SJSA1 (cell line): Measurements from ENCODE around the gene OR3A2. TPM values are rescaled to one million over a fixed set of nuclear protein-coding genes. Genes with fewer than 3 reads are reported as not detected.
"Not testable (repeated sequence)": the region's sequence is repeated elsewhere in the genome, so short reads cannot be mapped to it uniquely, and the experiment has no call there.

ENCODE experiments used
- DNase-seq, 2 experiments: peaks; one replicate each; pipeline ENCODE4 v3.0.0-alpha.2; 2015 to 2020; ENCODE audit warnings: low spot score in 2 of 2, low read depth in 1 of 2
- H3K27ac ChIP-seq: fragments of 250-450 bp; sonication (Bioruptor Pico); 2 replicates; pipeline ENCODE4 v1.5.1; 2020; ENCODE audit warnings: mild to moderate bottlenecking, moderate library complexity
- H3K27me3 ChIP-seq: fragments of 250-450 bp; sonication (Bioruptor Pico); replicated peaks from 2 replicates; pipeline ENCODE4 v1.5.1; 2020; ENCODE audit warnings: mild to moderate bottlenecking, moderate library complexity
- H3K36me3 ChIP-seq: fragments of 250-450 bp; sonication (Bioruptor Pico); 2 replicates; pipeline ENCODE4 v1.5.1; 2020; ENCODE audit warnings: mild to moderate bottlenecking
- H3K4me1 ChIP-seq: fragments of 250-450 bp; sonication (Bioruptor Pico); replicated peaks from 2 replicates; pipeline ENCODE4 v1.6.1; 2021; ENCODE audit warnings: mild to moderate bottlenecking
- H3K4me3 ChIP-seq: fragments of 250-450 bp; sonication (Bioruptor Pico); 2 replicates; pipeline ENCODE4 v1.5.1; 2020; ENCODE audit warnings: mild to moderate bottlenecking
- H3K9me3 ChIP-seq: fragments of 250-450 bp; sonication (Bioruptor Pico); replicated peaks from 2 replicates; pipeline ENCODE4 v1.5.1; 2020; ENCODE audit warnings: mild to moderate bottlenecking
- total RNA-seq: library from RNA; depleted of rRNA; stranded (reverse); fragments of >200 nt; shearing (Covaris generic); gene quantifications from 2 replicates; pipeline ENCODE4 v1.2.3, GENCODE V29; 2014; rRNA removed

The OR3A2 gene
- not detected in 2 replicates for total RNA-seq

DNA sequence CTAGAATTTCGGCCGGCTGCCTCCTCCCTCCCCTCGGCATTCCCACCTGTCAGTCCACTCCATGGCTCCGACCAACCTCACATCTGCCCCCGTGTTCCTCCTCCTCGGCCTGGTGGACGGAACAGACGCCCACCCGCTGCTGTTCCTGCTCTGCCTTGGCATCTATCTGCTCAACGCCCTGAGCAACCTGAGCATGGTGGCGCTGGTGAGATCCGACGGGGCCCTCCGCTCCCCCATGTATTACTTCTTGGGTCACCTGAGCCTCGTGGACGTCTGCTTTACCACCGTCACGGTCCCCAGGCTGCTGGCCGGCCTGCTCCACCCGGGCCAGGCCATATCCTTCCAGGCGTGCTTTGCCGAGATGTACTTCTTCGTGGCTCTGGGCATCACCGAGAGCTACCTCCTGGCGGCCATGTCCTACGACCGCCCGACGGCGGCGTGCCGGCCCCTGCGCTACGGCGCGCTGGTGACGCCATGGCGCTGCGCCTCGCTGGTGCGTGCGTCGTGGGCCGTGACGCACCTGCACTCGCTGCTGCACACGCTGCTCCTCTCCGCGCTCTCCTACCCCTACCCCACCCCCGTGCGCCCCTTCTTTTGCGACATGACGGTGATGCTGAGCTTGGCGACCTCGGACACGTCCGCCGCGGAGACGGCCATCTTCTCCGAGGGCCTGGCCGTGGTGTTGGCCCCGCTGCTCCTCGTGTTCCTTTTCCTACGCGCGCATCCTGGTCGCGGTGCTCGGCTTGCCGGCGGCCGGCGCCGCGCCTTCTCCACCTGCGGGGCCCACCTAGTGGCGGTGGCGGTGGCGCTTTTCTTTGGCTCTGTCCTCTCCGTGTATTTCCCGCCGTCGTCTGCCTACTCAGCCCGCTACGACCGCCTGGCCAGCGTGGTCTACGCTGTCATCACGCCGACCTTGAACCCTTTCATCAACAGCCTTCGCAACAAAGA, at the start of gene OR3A2:
Gene OR3A2, minus strand, starts transcription at position 440 of the 948 bp plus-strand sequence.
- no peaks in the 10 kb centered on the region for H3K9me3 ChIP-seq

DNA sequence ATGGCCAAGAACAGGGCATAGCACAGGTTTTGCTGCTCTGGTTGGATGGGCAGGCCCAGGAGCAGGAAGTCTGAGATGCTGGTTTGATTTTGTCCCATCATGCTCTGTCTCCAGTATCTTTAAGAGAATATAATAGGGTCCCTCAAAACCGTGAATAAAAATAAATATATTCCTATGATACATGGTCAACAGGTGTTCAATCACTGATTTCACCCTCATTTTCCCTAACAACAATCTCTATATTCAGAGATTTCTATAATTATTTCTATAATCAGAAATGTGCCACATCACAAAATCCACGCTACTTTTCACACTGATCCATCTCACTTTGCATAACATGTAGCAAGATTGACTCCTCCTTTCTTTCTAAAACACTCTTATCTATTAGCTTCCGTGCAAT, 47.6 kb upstream of the OR3A2 start, which contains the start of gene OR1E2:
Gene OR1E2, minus strand, starts transcription at position 101 of the 400 bp plus-strand sequence. Its CDS starts 0 bp downstream, at position 101.
- Histone ChIP-seq H3K9me3 (no peaks in the 10 kb centered on the region), H3K36me3 (no peaks in the 10 kb centered on the region), H3K27ac (no peak within 1 kb of the TSS), H3K4me3 (no peak within 1 kb of the TSS), H3K4me1 (no peaks in the 10 kb centered on the region), H3K27me3 (0 out of 2 replicates have a peak, but pooled peaks cover 3% of the 10 kb centered on the region)
- no peak for DNase-seq

More for the DNA sequence above, at the start of gene OR3A2:
- Histone ChIP-seq H3K4me3 (no peak within 1 kb of the TSS), H3K27ac (no peak within 1 kb of the TSS), H3K4me1 (no peaks in the 10 kb centered on the region), H3K27me3 (no peaks in the 10 kb centered on the region), H3K36me3 (no peaks in the 10 kb centered on the region)
- no peak for DNase-seq

DNA sequence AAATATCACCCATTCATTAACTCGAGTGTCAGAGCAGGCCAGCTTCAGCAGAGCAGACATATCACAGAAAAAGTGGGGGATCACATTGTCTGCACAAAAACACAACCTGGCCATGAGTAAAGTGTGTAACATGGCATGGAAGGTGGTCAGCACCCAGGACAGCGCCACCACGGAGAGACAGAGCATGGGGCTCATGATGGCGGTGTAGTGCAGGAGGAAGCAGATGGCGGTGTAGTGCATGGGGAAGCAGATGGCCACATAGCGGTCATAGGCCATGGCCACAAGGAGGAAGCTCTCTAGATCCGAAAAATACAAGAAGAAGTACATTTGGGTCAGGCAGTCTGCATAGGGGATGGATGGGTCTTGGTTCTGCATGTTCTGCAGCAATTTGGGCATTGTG, 47.1 kb upstream of the OR3A2 start:
- H3K4me3 ChIP-seq, H3K4me1 ChIP-seq, H3K27ac ChIP-seq: not testable (repeated sequence)

DNA sequence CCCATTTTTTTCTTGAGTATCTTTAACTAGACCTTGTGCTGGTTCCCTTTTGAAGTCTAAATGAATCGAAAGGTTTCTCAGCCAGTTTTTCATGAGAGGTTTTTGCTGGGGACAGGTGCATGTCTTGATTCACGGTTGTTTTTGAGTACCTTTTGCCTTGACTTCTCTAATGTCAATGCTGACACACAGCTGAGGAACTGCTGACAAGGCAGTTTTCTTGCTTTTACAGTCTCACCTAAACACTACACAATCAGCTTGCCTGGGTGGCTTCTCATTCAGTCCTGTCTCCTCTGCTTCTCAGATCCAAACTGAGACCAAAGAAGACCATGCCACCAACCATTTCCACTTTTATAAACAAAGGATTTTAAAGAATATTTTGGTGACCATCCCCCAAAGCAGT, 32.1 kb upstream of the OR3A2 start:
- no peak for DNase-seq
- Histone ChIP-seq H3K4me3 (no peak overlapping the region), H3K36me3 (no peaks in the 10 kb centered on the region), H3K27me3 (no peaks in the 10 kb centered on the region), H3K27ac (no peak overlapping the region), H3K4me1 (no peaks in the 10 kb centered on the region), H3K9me3 (0 out of 2 replicates have a peak, but pooled peaks cover 4% of the 10 kb centered on the region)

More for the DNA sequence above, 47.1 kb upstream of the OR3A2 start:
- not testable (repeated sequence) for H3K9me3 ChIP-seq, H3K36me3 ChIP-seq, DNase-seq, H3K27me3 ChIP-seq

DNA sequence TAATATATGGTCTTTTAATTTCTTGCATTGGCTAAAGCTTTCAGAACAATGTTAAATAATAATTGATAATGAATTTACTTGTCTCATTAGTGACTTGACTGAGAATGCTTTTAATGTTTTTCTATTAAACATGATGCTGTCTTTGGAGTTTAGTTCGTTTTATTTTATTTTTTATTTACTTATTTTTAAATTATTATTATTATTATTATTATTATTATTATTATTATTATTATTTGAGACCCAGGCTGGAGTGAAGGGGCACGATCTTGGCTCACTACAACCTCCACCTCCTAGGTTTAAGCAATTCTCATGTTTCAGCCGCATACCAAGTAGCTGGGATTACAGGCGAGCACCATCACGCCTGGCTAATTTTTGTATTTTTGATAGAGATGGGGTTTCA, 29.5 kb upstream of the OR3A2 start:
- Histone ChIP-seq H3K4me1 (no peaks in the 10 kb centered on the region), H3K27ac (no peak overlapping the region), H3K27me3 (no peaks in the 10 kb centered on the region), H3K9me3 (0 out of 2 replicates have a peak, but pooled peaks cover 4% of the 10 kb centered on the region), H3K36me3 (no peaks in the 10 kb centered on the region), H3K4me3 (no peak overlapping the region)
- no peak for DNase-seq

DNA sequence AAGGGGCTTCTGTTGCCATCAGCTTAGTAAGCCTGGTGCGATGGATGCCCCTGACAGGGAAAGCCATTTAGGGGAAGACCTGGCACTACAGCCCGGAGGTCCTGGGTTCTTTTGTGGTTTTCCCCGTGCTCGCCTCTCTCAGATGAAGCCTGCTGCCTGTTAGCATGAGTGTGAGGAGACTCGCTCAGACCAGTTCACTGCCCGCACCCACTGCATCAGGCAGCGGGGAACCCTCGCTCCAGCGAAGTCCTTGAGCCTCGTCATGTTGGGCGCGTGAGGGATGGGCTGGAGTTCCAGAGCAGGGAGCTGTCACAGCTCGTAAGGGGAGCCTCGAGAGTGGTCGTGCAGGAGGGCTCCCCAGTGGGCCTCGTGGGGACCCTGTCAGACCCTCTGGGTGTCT, 26.1 kb upstream of the OR3A2 start:
- not testable (repeated sequence) for H3K36me3 ChIP-seq

DNA sequence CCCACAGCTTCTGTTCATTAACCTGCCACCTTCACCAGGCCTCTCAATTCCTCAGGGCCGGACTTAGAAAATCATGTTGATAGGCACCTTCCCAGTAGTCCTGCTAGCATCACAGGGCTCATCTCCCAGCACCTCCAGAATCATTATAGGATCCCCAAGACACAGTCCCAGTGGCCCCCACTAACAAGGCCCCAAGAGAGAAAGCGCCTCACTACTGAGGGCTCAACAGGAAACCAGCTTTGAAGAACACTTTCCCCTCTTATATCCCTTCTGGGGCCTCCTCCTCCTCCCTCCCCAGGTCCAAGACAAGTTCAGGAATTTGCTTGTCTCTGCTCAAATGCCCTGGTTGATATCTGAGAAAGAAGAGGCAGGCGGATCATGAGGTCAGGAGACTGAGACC, 25.0 kb upstream of the OR3A2 start, which contains the start of gene OR3A3:
Gene OR3A3, plus strand, starts transcription at position 301 of the 400 bp plus-strand sequence.
- Histone ChIP-seq H3K4me3 (no peak within 1 kb of the TSS), H3K4me1 (no peaks in the 10 kb centered on the region), H3K9me3 (peaks cover 6% of the 10 kb centered on the region), H3K27ac (no peak within 1 kb of the TSS), H3K36me3 (no peaks in the 10 kb centered on the region), H3K27me3 (no peaks in the 10 kb centered on the region)
- no peak for DNase-seq

More for the DNA sequence above, 26.1 kb upstream of the OR3A2 start:
- DNase-seq, H3K27me3 ChIP-seq, H3K27ac ChIP-seq, H3K9me3 ChIP-seq, H3K4me3 ChIP-seq, H3K4me1 ChIP-seq: not testable (repeated sequence)

DNA sequence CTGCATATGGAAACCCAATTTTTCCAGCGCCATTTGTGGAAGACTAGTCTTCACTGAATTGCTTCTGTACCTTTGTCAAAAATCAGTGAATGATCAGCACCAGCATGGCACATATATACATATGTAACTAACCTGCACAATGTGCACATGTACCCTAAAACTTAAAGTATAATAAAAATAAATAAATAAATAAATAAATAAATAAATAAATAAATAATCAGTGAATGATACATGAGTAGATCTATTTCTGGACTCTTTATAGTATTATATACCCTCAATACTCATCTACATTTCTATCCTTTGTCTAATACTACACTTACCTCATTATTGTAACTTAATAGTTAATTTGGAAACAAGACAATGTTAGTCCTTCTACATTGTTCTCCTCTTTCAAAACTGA, 17.7 kb upstream of the OR3A2 start:
- H3K4me1 ChIP-seq, H3K27ac ChIP-seq, H3K27me3 ChIP-seq, DNase-seq, H3K36me3 ChIP-seq, H3K4me3 ChIP-seq, H3K9me3 ChIP-seq: not testable (repeated sequence)

DNA sequence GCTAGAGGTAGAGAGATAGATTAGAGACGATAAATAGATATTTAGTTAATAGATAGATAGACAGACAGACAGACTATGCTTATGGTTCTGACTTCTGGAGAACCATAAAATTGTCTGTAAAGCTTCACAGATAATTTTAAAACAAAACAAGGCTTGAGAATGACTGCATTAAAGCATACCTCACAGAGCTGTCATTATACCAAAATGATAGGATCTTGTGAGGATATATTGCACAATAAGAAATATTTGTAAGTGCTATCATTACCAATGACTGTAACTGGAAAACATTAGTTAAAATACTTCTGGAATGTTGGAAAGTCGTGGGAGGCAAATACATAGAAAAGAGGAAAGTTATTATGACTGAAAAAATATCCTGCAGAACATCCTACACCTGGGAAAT, 15.7 kb upstream of the OR3A2 start:
- H3K4me1 ChIP-seq, result no peaks in the 10 kb centered on the region
- DNase-seq, result no peak
- H3K27ac ChIP-seq, result no peak overlapping the region

DNA sequence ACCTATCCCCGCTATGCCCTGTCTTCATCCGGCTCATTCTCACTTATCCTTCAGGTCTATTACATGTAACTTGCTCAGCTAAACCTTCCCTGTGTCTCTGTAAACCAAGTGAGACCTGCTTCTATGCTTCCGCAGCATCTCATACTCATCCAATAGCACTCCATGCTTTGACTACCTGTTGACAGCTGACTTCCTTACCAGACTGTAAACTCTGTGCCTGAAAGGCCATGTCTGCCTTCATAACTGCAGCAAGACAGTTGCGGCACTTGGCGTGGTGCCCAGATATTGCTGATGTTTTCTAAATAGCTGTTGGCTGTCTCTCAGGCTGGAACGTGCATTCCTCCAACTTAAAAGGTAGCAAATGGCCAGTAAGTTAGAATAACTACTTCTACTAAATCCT, 13.9 kb upstream of the OR3A2 start:
- no peaks in the 10 kb centered on the region for H3K27me3 ChIP-seq
- no peaks in the 10 kb centered on the region for H3K4me1 ChIP-seq
- no peaks in the 10 kb centered on the region for H3K36me3 ChIP-seq
- H3K27ac ChIP-seq, result no peak overlapping the region
- no peak for DNase-seq
- no peaks in the 10 kb centered on the region for H3K9me3 ChIP-seq
- no peak overlapping the region for H3K4me3 ChIP-seq

More for the DNA sequence above, 15.7 kb upstream of the OR3A2 start:
- Histone ChIP-seq H3K4me3 (no peak overlapping the region), H3K27me3 (no peaks in the 10 kb centered on the region), H3K36me3 (no peaks in the 10 kb centered on the region), H3K9me3 (peaks cover 4% of the 10 kb centered on the region; the same call in 1 of the 2 replicates)

DNA sequence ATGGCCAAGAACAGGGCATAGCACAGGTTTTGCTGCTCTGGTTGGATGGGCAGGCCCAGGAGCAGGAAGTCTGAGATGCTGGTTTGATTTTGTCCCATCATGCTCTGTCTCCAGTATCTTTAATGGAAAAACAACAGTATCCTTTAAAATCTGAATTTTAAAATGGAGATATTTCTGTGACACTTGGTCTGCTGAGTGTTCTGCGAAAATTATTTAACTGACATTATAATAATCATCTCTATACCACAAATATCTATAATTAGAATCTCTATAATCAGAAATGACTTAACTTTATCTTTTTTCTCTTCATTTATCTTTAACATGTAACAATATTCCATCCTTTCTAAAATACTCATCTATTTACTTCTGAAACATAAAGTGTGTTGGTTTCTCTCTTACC, 12.2 kb upstream of the OR3A2 start, which contains the start of gene OR1E1:
Gene OR1E1, minus strand, starts transcription at position 101 of the 400 bp plus-strand sequence. Its CDS starts 0 bp downstream, at position 101.
- H3K4me1 ChIP-seq, result no peaks in the 10 kb centered on the region
- H3K9me3 ChIP-seq, result no peaks in the 10 kb centered on the region
- no peaks in the 10 kb centered on the region for H3K36me3 ChIP-seq
- no peak within 1 kb of the TSS for H3K27ac ChIP-seq
- no peak for DNase-seq
- H3K4me3 ChIP-seq, result no peak within 1 kb of the TSS
- H3K27me3 ChIP-seq, result no peaks in the 10 kb centered on the region

DNA sequence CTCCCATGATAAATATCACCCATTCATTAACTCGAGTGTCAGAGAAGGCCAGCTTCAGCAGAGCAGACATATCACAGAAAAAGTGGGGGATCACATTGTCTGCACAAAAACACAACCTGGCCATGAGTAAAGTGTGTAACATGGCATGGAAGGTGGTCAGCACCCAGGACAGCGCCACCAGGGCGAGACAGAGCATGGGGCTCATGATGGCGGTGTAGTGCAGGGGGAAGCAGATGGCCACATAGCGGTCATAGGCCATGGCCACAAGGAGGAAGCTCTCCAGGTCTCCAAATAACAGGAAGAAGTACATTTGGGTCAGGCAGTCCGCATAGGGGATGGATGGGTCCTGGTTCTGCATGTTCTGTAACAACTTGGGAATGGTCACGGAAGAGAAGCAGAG, 11.7 kb upstream of the OR3A2 start:
- H3K27ac ChIP-seq, H3K4me3 ChIP-seq, DNase-seq, H3K4me1 ChIP-seq, H3K9me3 ChIP-seq, H3K27me3 ChIP-seq, H3K36me3 ChIP-seq: not testable (repeated sequence)

DNA sequence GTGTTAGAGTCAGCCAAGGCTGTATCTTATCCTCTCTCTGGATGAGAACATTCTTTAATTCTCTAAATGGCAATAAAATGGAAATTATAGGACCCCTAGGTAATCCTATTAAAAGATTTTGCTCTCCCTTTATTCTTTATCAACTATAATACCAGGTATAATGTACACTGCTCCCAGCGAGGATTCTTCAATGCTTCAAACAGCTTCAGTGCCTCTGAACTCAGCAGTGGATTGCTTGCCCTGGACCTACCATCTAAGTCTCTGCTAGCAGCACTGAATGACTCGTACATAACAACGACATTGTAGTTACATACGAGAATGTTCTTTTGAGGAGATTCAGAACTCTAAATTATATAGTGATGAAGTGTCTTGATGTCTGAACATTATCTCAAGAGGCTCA, 3.7 kb upstream of the OR3A2 start:
- DNase-seq, result no peak
- no peaks in the 10 kb centered on the region for H3K36me3 ChIP-seq
- H3K9me3 ChIP-seq, result no peaks in the 10 kb centered on the region
- H3K27me3 ChIP-seq, result no peaks in the 10 kb centered on the region
- no peak overlapping the region for H3K4me3 ChIP-seq
- no peak overlapping the region for H3K27ac ChIP-seq
- H3K4me1 ChIP-seq, result no peaks in the 10 kb centered on the region

DNA sequence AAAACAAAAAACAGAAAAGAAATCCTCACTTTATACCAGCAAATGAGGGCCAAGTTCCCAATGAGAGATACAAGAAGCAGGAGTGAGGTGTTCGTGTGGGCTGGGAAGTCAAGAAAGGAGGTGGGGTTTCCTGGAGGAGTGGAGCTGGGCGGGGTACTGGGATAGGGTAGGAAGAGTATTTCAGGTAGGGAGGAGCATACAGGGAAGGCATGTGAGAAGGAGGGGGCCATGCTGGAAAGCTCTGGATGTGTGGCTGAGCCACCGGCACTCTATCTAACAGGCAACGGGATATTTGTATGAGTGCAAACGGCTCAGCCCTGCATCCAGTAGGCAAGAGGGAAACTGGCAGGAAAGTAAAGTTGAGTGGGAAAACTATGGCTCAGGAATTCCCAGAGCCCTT, 4.2 kb downstream of the OR3A2 start:
- Histone ChIP-seq H3K4me1 (no peaks in the 10 kb centered on the region), H3K36me3 (no peaks in the 10 kb centered on the region), H3K27me3 (no peaks in the 10 kb centered on the region), H3K9me3 (no peaks in the 10 kb centered on the region), H3K4me3 (no peak overlapping the region), H3K27ac (no peak overlapping the region)
- no peak for DNase-seq
